NCI-H69 (cell line): ENCODE data around the gene ZAR1L.

Source experiments
- DNase-seq: peaks from one replicate; lab custom pipeline; 2025; lab: John Stamatoyannopoulos, UW

Gene ZAR1L

GRCh38 chr13:32255724-32256109 lies 59.4 kb downstream of the ZAR1L start:
- peak; percentile 5 for DNase-seq

GRCh38 chr13:32254916-32255723 lies 60.0 kb downstream of the ZAR1L start:
- peak; percentile 12 for DNase-seq

- DNase-seq, result no peak
These were observed 60.7 kb downstream of the ZAR1L start for GRCh38 chr13:32254416-32254815.

- DNase-seq, result no peak
These were observed 61.2 kb downstream of the ZAR1L start for GRCh38 chr13:32253911-32254399.
